OCI-LY1 (cell line): Measurements from ENCODE around the gene GRK5.

Experiments used
- H2AFZ ChIP-seq: fragments of 200-600 bp; sonication (generic), shearing (Covaris generic); 2 replicates; pipeline ENCODE4 v1.6.0; 2014; ENCODE audit warnings: antibody characterized with exemption, mild to moderate bottlenecking, low read length
- H3F3A ChIP-seq: fragments of 200-600 bp; sonication (generic), shearing (Covaris generic); 2 replicates; pipeline ENCODE4 v1.6.0; 2014; ENCODE audit warnings: mild to moderate bottlenecking, antibody characterized with exemption, low read length, moderate library complexity; ENCODE audit not compliant: insufficient read depth
- H3K27ac ChIP-seq: fragments of 200-600 bp; sonication (generic); 2 replicates; pipeline ENCODE4 v1.5.1; 2014; ENCODE audit warnings: low read length, mixed run types, mild to moderate bottlenecking, low read depth; ENCODE audit not compliant: poor library complexity, severe bottlenecking
- H3K27me3 ChIP-seq: fragments of 200-600 bp; sonication (generic); 2 replicates; pipeline ENCODE4 v1.6.0; 2014; ENCODE audit warnings: antibody characterized with exemption, mild to moderate bottlenecking, low read length, moderate library complexity; ENCODE audit not compliant: insufficient read depth
- H3K36me3 ChIP-seq: fragments of 200-600 bp; sonication (generic); 2 replicates; pipeline ENCODE4 v1.6.1; 2014; ENCODE audit warnings: mild to moderate bottlenecking, antibody characterized with exemption, low read length, moderate library complexity, mixed read lengths; ENCODE audit not compliant: insufficient read depth
- H3K4me1 ChIP-seq: fragments of 200-600 bp; sonication (generic); 2 replicates; pipeline ENCODE4 v1.5.1; 2014; ENCODE audit warnings: mild to moderate bottlenecking, low read length, moderate library complexity; ENCODE audit not compliant: insufficient read depth, severe bottlenecking
- H3K4me2 ChIP-seq: fragments of 200-600 bp; sonication (generic), shearing (Covaris generic); 2 replicates; pipeline ENCODE4 v1.6.1; 2014; ENCODE audit warnings: low read length
- H3K4me3 ChIP-seq: fragments of 200-600 bp; sonication (generic); 2 replicates; pipeline ENCODE4 v1.5.1; 2014; ENCODE audit warnings: low read length, low read depth, mild to moderate bottlenecking, mixed read lengths; ENCODE audit not compliant: poor library complexity, severe bottlenecking
- H3K79me2 ChIP-seq: fragments of 200-600 bp; shearing (Covaris generic); 2 replicates; pipeline ENCODE4 v1.6.1; 2016; ENCODE audit warnings: mixed run types, low read length, mixed read lengths; ENCODE audit not compliant: insufficient read depth
- H3K9ac ChIP-seq: fragments of 200-600 bp; sonication (generic), shearing (Covaris generic); 2 replicates; pipeline ENCODE4 v1.6.1; 2014; ENCODE audit warnings: mild to moderate bottlenecking, low read length, mixed read lengths
- H3K9me2 ChIP-seq: fragments of 200-600 bp; sonication (generic), shearing (Covaris generic); 2 replicates; pipeline ENCODE4 v1.6.1; 2014; ENCODE audit warnings: low read depth, mild to moderate bottlenecking, low read length, mixed read lengths
- H3K9me3 ChIP-seq: fragments of 200-600 bp; shearing (Covaris generic); 2 replicates; pipeline ENCODE4 v1.6.1; 2014; ENCODE audit warnings: low read length, mixed read lengths
- H4K20me1 ChIP-seq: fragments of 200-600 bp; sonication (generic), shearing (Covaris generic); 2 replicates; pipeline ENCODE4 v1.6.0; 2016; ENCODE audit warnings: mild to moderate bottlenecking, low read length; ENCODE audit not compliant: insufficient read depth
- CTCF ChIP-seq: fragments of 200-600 bp; sonication (generic), shearing (Covaris generic); IDR thresholded peaks from 2 replicates; pipeline ENCODE4 v1.5.1; 2017; ENCODE audit warnings: mild to moderate bottlenecking, antibody characterized with exemption, low read length, moderate library complexity, mixed read lengths
- EZH2 ChIP-seq: fragments of 200-600 bp; sonication (generic), shearing (Covaris generic); IDR thresholded peaks from 2 replicates; pipeline ENCODE4 v1.8.0; 2017; ENCODE audit warnings: borderline replicate concordance, mixed run types, mild to moderate bottlenecking, antibody characterized with exemption, low read length, moderate library complexity, mixed read lengths

GRK5 gene

GRCh38 chr10:119371704-119372663, 164.6 kb downstream of the GRK5 start:
- Histone ChIP-seq H3K4me1 (peaks cover 22% of the 10 kb centered on the region), H3K79me2 (no peaks in the 10 kb centered on the region), H3K4me2 (no peak overlapping the region), H3K9me2 (no peaks in the 10 kb centered on the region), H3K27ac (no peak overlapping the region), H3K36me3 (no peaks in the 10 kb centered on the region), H3K4me3 (no peak overlapping the region), H3K27me3 (peaks cover 13% of the 10 kb centered on the region; the same call in 1 of the 2 replicates), H2AFZ (no peak overlapping the region), H3K9me3 (no peaks in the 10 kb centered on the region; the same call in 1 of the 2 replicates), H3K9ac (no peak overlapping the region), H4K20me1 (no peaks in the 10 kb centered on the region), H3F3A (no peaks in the 10 kb centered on the region)
- TF ChIP-seq EZH2 (no peak), CTCF (no peak)

GRCh38 chr10:119373294-119374102, 166.1 kb downstream of the GRK5 start:
- Histone ChIP-seq H3K4me2 (no peak overlapping the region), H3K9ac (no peak overlapping the region), H3K27ac (no peak overlapping the region), H3F3A (no peaks in the 10 kb centered on the region), H3K27me3 (peaks cover 13% of the 10 kb centered on the region; the same call in 1 of the 2 replicates), H3K4me3 (no peak overlapping the region), H2AFZ (no peak overlapping the region), H3K4me1 (peaks cover 22% of the 10 kb centered on the region), H3K9me2 (no peaks in the 10 kb centered on the region), H4K20me1 (no peaks in the 10 kb centered on the region), H3K79me2 (no peaks in the 10 kb centered on the region), H3K9me3 (no peaks in the 10 kb centered on the region; the same call in 1 of the 2 replicates), H3K36me3 (no peaks in the 10 kb centered on the region)
- no peak for TF ChIP-seq EZH2
- no peak for TF ChIP-seq CTCF

GRCh38 chr10:119374236-119374635, 166.9 kb downstream of the GRK5 start:
- no peaks in the 10 kb centered on the region for H3K36me3 ChIP-seq
- no peak overlapping the region for H3K9ac ChIP-seq
- H3K4me2 ChIP-seq = no peak overlapping the region
- no peaks in the 10 kb centered on the region for H3K9me2 ChIP-seq
- no peak overlapping the region for H3K27ac ChIP-seq
- TF ChIP-seq EZH2 (no peak), CTCF (no peak)
- peaks cover 13% of the 10 kb centered on the region; the same call in 1 of the 2 replicates for H3K27me3 ChIP-seq
- no peaks in the 10 kb centered on the region for H4K20me1 ChIP-seq
- no peaks in the 10 kb centered on the region; the same call in 1 of the 2 replicates for H3K9me3 ChIP-seq
- no peak overlapping the region for H3K4me3 ChIP-seq
- no peaks in the 10 kb centered on the region for H3K79me2 ChIP-seq
- H2AFZ ChIP-seq = no peak overlapping the region
- no peaks in the 10 kb centered on the region for H3F3A ChIP-seq
- H3K4me1 ChIP-seq = peaks cover 14% of the 10 kb centered on the region
